Measurements from ENCODE around the gene HOXA3. TPM values are rescaled to one million over a fixed set of nuclear protein-coding genes. Genes with fewer than 3 reads are reported as not detected.

HOXA3 gene
- polyA plus RNA-seq, 2 of the 4 experiments (the other 2 are of a cell fraction): 3.3 to 8.7 TPM

Small RNA genes lying within 50 kb of the gene (small RNA-seq; reads per million reads assigned to genes)
- 0 reads per million in 6 experiments for gene AC004080.5
- gene RF01977: 0 reads per million in 6 experiments
- 0 reads per million in 6 experiments for gene RF02140
- 0 reads per million in 6 experiments for gene RF02141

Other genes starting within 250 kb of the HOXA3 start
- gene HOXA1, start 56.6 kb downstream of the HOXA3 start, polyA plus RNA-seq (2011; rRNA removed): 4.8 and 5.0 TPM in 2 replicates
- 2.6 to 3.0 TPM (median 2.8 TPM) in 3 replicates for gene HOXA1, start 56.6 kb downstream of the HOXA3 start, polyA plus RNA-seq (2017; fragmentation: RNase III; extraction: RNeasy Plus Mini Kit Qiagen cat#74134 plus additional on column Dnase treatment)
- 2.1 and 2.4 TPM in 2 replicates for gene HOXA2, start 49.9 kb downstream of the HOXA3 start, polyA plus RNA-seq (2011; rRNA removed)
- gene HOXA2, start 49.9 kb downstream of the HOXA3 start, polyA plus RNA-seq (2017; fragmentation: RNase III; extraction: RNeasy Plus Mini Kit Qiagen cat#74134 plus additional on column Dnase treatment): 1.3 to 1.5 TPM (median 1.4 TPM) in 3 replicates
- 2.6 and 2.8 TPM in 2 replicates for gene HOXA4, start 21.8 kb downstream of the HOXA3 start, polyA plus RNA-seq (2011; rRNA removed)
- gene HOXA4, start 21.8 kb downstream of the HOXA3 start, polyA plus RNA-seq (2017; fragmentation: RNase III; extraction: RNeasy Plus Mini Kit Qiagen cat#74134 plus additional on column Dnase treatment): 2.1 to 3.0 TPM (median 2.3 TPM) in 3 replicates
- gene HOXA5, start 8.9 kb downstream of the HOXA3 start, polyA plus RNA-seq (2011; rRNA removed): 6.3 and 6.5 TPM in 2 replicates
- 2.9 to 4.9 TPM (median 4.0 TPM) in 3 replicates for gene HOXA5, start 8.9 kb downstream of the HOXA3 start, polyA plus RNA-seq (2017; fragmentation: RNase III; extraction: RNeasy Plus Mini Kit Qiagen cat#74134 plus additional on column Dnase treatment)
- gene HOXA6, start 4.8 kb downstream of the HOXA3 start, polyA plus RNA-seq (2011; rRNA removed): 0.78 and 0.90 TPM in 2 replicates
- 1.6 to 2.2 TPM (median 2.1 TPM) in 3 replicates for gene HOXA6, start 4.8 kb downstream of the HOXA3 start, polyA plus RNA-seq (2017; fragmentation: RNase III; extraction: RNeasy Plus Mini Kit Qiagen cat#74134 plus additional on column Dnase treatment)
- 3.3 and 4.1 TPM in 2 replicates for gene HOXA7, start 4.1 kb upstream of the HOXA3 start, polyA plus RNA-seq (2011; rRNA removed)
- 3.7 to 4.8 TPM (median 4.5 TPM) in 3 replicates for gene HOXA7, start 4.1 kb upstream of the HOXA3 start, polyA plus RNA-seq (2017; fragmentation: RNase III; extraction: RNeasy Plus Mini Kit Qiagen cat#74134 plus additional on column Dnase treatment)
- 1.1 and 1.4 TPM in 2 replicates for gene HOXA9, start 13.0 kb upstream of the HOXA3 start, polyA plus RNA-seq (2011; rRNA removed)
- gene HOXA9, start 13.0 kb upstream of the HOXA3 start, polyA plus RNA-seq (2017; fragmentation: RNase III; extraction: RNeasy Plus Mini Kit Qiagen cat#74134 plus additional on column Dnase treatment): 1.1 to 1.4 TPM (median 1.3 TPM) in 3 replicates
- 5.7 and 7.7 TPM in 2 replicates for gene HOXA10, start 21.7 kb upstream of the HOXA3 start, polyA plus RNA-seq (2011; rRNA removed)
- gene HOXA10, start 21.7 kb upstream of the HOXA3 start, polyA plus RNA-seq (2017; fragmentation: RNase III; extraction: RNeasy Plus Mini Kit Qiagen cat#74134 plus additional on column Dnase treatment): 5.0 to 5.7 TPM (median 5.2 TPM) in 3 replicates
- 0.68 and 0.69 TPM in 2 replicates for gene HOXA11, start 32.6 kb upstream of the HOXA3 start, polyA plus RNA-seq (2011; rRNA removed)
- 0.59 to 0.84 TPM (median 0.61 TPM) in 3 replicates for gene HOXA11, start 32.6 kb upstream of the HOXA3 start, polyA plus RNA-seq (2017; fragmentation: RNase III; extraction: RNeasy Plus Mini Kit Qiagen cat#74134 plus additional on column Dnase treatment)
- gene HOXA13, start 47.5 kb upstream of the HOXA3 start, polyA plus RNA-seq (2011; rRNA removed): 2.2 TPM in 2 replicates
- gene HOXA13, start 47.5 kb upstream of the HOXA3 start, polyA plus RNA-seq (2017; fragmentation: RNase III; extraction: RNeasy Plus Mini Kit Qiagen cat#74134 plus additional on column Dnase treatment): 2.3 to 2.7 TPM (median 2.4 TPM) in 3 replicates
- 0.05 and 0.07 TPM in 2 replicates for gene EVX1, start 90.2 kb upstream of the HOXA3 start, polyA plus RNA-seq (2011; rRNA removed)
- gene EVX1, start 90.2 kb upstream of the HOXA3 start, polyA plus RNA-seq (2017; fragmentation: RNase III; extraction: RNeasy Plus Mini Kit Qiagen cat#74134 plus additional on column Dnase treatment): 0.08 to 0.09 TPM in 2 of 3 replicates, not detected in the other